SH-SY5Y (cell line): Measurements from ENCODE around the gene KRTAP1-3.

Experiments used
- GATA2 ChIP-seq: IDR thresholded peaks from 2 replicates; pipeline ENCODE4 v1.6.1; 2011; ENCODE audit warnings: mild to moderate bottlenecking, low read depth, low read length
- GATA3 ChIP-seq: IDR thresholded peaks from 2 replicates; pipeline ENCODE4 v1.6.1; 2011; ENCODE audit warnings: low read depth, mild to moderate bottlenecking, low read length, moderate library complexity

DNA sequence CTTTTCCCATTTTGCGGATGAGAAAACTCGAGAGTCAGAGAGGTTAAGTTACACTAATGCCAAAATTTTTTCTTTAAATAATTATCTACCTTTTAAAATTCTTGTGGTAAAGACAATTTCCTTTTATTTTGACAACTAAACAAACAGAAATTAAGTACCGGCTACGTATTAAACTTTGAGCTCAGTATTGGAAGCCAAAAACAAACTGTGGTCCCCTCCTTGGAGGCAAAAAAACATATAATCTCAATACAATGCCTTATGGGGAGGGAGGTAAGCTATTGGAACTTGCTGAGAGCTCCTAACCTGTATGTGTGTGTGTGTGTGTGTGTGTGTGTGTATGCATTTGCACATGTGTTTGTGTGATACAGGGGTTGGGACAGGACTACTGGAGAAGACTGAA, 28.8 kb upstream of the KRTAP1-3 start:
- TF ChIP-seq GATA2: no peak
- TF ChIP-seq GATA3: no peak
